Right renal cortex interstitium (tissue), 3 donors: ENCODE data around the gene ACTL6A. TPM values are rescaled to one million over a fixed set of nuclear protein-coding genes. Genes with fewer than 3 reads are reported as not detected.
"Not testable (repeated sequence)": the region's sequence is repeated elsewhere in the genome, so short reads cannot be mapped to it uniquely, and the experiment has no call there.

ENCODE experiments used
- DNase-seq, 3 donors: peaks; one replicate each; pipeline ENCODE4 v3.0.0-alpha.2; 2013; ENCODE audit warnings: low read depth in 3 of 3, low spot score in 2 of 3
- polyA plus RNA-seq, 3 donors: library from polyadenylated mRNA; unstranded; fragments of 120-200 nt; gene quantifications; one replicate each; pipeline ENCODE4 v1.2.1, GENCODE V29; 2013; ENCODE audit not compliant: insufficient read length in 3 of 3

Gene ACTL6A
- polyA plus RNA-seq = 100 to 1,000 TPM; 108 to 126 (median 108) TPM

- DNase-seq = peak; percentile 97 to 99 (median 99)
Measured at GRCh38 chr3:179562591-179563270, at the start of gene ACTL6A. Gene ACTL6A (plus strand): TSS chr3:179562926. CDS start chr3:179563093, 167 bp downstream.

GRCh38 chr3:179513862-179514261 lies 48.9 kb upstream of the ACTL6A start:
- no peak for DNase-seq

GRCh38 chr3:179516461-179517251 lies 46.1 kb upstream of the ACTL6A start:
- DNase-seq = not testable (repeated sequence)

DNA sequence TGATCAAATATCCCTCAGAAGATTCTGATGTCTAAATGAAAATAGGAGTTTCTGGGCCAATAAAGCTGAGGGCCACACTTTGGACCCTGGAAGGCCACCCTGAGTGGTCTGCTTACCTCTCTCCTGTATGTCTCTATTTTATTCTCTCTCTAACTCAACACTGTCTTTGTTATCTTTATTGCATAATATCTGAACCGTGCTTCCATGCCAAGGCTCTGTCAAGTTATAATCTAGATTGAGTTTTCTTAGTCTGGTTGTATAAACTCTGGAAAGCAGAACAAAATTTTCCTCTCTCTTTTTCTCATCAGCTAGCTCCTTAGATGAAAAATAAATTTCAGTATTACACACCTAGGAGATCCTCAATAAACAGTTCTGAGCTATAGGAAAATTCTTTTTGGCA lies 36.2 kb upstream of the ACTL6A start:
- no peak for DNase-seq

- DNase-seq = peak; percentile 64 to 69 (median 65)
Measured at GRCh38 chr3:179526989-179527391, 35.7 kb upstream of the ACTL6A start.

GRCh38 chr3:179528772-179529171 lies 34.0 kb upstream of the ACTL6A start:
- DNase-seq = no peak

DNA sequence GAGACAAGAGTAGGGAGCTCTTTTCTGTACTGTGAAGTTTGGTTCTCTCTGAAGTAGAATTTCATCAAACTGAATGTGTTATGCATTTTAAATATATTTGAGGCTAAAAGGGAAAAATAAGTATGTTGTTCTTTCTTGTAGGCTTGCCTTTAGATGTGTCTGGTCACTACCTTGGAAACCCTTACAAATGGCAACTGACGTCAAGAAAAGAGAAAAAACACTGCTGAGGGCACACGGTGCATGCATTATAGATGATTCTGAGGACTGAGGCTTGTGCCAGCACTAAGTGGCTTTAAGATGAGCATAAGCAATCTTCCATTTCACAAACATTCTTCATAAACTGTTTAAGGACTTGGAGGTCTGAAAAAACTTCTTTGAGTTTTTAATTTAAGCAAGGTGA lies 31.1 kb upstream of the ACTL6A start:
- DNase-seq = no peak

DNA sequence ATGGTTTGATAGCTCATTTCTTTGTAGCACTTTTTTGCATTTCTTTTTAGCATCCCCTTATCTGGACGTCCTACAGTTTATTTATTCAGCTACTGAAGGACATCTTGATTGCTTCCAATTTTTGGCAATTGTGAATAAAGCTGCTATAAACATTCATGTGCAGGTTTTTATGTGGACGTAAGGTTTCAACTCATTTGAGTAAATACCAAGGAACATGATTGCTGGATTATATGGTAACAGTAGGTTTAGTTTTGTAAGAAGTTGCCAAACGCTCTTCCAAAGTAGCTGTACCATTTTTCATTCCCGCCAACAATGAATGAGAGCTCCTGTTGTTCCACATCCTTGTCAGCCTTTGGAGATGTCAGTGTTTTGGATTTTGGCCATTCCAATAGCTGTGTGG lies 29.5 kb upstream of the ACTL6A start:
- DNase-seq = no peak

- no peak for DNase-seq
Measured at GRCh38 chr3:179536256-179536655, 26.5 kb upstream of the ACTL6A start.

DNA sequence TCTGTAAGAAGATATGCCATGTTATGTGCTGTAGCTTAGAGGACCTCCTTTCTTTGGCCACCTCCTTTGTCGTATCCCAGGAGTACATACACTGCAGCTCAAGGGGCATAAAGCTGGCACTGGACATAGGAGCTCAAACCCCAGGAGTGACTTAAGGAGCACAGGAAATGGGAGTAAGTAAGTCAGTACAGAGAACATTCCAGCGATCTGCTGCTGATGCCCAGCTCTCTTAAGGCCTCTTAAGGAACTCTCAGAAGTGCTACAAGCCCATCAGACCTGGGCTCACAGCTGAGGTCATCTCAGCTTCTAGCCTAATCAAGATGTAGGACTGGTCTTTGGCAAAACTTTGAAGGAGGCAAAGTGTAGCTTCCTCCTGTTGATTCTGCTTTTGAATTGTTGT lies 21.6 kb upstream of the ACTL6A start:
- DNase-seq = no peak

- DNase-seq = no peak
Measured at GRCh38 chr3:179541596-179541995, 21.1 kb upstream of the ACTL6A start.

- DNase-seq = no peak
Measured at GRCh38 chr3:179542375-179542774, 20.4 kb upstream of the ACTL6A start.

GRCh38 chr3:179544981-179545645 lies 17.6 kb upstream of the ACTL6A start:
- DNase-seq = no peak

GRCh38 chr3:179546814-179547241 lies 15.9 kb upstream of the ACTL6A start:
- no peak for DNase-seq

DNA sequence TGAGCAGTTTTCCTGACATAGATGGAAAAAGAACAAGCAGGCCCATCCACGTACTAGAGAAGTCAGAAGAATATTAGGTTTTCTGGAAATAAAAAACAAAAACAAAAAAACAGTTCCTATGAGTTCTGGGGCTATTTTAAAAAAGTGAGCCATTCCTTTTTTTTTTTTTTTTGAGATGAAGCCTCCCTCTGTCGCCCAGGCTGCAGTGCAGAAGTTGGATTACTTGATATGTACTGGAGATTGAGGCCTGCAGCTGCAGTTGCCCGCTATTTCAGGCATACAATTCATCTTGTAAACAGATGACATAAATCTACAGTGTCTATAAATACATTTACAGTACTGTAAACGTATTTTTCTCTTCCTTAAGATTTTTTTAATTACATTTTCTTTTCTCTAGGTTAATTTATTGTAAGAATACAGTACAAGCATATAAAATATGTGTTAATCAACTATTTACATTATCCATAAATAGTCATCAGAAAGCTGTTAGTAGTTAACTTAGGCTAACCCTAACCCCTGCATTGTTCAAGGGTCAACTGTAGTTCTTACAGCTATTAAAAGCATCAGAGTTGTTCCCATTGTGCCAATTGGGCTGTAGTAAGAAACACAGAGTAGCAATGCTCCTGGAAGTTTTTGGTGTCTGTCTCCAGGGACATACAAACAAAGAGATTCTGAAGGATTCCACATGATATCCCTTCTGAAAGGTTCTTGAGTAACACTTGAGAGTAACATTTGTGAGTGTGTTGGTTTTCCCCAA lies 11.2 kb upstream of the ACTL6A start:
- no peak for DNase-seq

GRCh38 chr3:179558742-179559364 lies 3.9 kb upstream of the ACTL6A start:
- DNase-seq = no peak

DNA sequence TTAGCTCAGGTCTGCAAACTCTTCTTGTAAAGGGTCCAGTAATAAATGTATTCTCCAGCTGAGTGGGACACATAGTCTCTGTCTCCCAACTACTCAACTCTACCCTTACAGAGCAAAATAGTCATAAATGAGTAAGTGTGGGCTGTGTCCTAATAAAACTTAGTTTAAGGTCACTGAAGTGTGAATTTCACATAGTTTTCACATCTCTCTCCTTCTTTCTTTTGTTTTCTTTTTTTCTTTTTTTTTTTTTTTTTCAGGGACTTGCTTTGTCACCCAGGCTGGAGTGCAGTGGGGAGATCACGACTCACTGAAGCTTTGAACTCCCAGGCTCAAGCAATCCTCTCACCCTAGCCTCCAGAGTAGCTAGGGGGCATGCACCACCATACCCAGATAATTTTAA lies 1.9 kb upstream of the ACTL6A start:
- no peak for DNase-seq

- peak in 2 of 3 donors; percentile 23 to 63 for DNase-seq
Measured at GRCh38 chr3:179563271-179563783, 601 bp downstream of the ACTL6A start.

GRCh38 chr3:179565496-179565895 lies 2.8 kb downstream of the ACTL6A start:
- DNase-seq = no peak

GRCh38 chr3:179580992-179581391 lies 18.3 kb downstream of the ACTL6A start:
- DNase-seq = no peak
